ENCODE measurements around the gene TNFRSF18.

DNA sequence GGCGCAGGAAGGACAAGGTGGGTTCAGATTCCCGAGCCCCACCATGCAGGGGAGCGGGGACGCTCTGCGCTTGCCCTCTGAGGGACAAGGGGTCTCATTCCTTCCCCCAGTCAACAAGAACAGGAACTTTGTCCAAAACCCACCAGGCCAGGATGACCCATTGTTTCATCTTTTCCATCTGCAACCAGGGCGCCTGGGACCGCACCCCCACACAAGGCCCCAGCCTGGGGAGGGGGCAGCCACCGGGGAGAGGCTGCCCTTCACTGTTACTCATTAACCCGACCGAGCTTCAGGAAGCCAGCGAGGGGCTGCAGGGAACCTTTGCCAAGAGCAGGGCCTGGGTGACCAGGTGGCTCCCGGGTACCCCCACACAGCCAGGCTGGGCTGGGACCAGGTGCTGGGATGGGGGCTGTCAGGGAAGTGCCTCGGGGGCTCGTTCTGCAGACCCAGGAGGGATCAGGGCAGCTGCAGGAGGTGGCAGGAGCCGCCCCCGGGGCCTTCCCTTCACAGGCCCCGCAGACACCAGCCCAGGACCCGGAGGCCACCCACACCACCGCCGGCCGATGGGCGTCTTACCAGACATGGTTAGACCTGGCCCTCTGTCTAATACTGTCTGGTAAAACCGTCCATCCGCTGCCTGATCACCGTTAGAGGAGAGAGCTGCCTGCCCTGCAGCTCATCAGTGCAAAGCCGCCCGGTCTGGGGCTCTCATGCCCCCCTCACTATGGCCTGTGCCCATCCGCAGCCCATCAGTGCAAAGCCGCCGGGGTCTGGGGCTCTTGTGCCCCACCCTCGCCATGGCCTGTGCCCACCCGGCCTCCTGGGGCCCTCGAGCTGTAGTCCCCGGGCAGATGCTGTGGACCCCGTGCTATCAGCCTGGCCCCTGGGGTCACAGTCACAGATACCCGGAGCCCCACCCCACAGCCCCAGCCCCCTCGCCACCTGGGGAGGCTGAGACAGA, 37.7 kb downstream of the TNFRSF18 start:
- no peak for TF ChIP-seq POLR2A (IDR thresholded peaks at IDR 0.05)
- TF ChIP-seq, protein P1, sequence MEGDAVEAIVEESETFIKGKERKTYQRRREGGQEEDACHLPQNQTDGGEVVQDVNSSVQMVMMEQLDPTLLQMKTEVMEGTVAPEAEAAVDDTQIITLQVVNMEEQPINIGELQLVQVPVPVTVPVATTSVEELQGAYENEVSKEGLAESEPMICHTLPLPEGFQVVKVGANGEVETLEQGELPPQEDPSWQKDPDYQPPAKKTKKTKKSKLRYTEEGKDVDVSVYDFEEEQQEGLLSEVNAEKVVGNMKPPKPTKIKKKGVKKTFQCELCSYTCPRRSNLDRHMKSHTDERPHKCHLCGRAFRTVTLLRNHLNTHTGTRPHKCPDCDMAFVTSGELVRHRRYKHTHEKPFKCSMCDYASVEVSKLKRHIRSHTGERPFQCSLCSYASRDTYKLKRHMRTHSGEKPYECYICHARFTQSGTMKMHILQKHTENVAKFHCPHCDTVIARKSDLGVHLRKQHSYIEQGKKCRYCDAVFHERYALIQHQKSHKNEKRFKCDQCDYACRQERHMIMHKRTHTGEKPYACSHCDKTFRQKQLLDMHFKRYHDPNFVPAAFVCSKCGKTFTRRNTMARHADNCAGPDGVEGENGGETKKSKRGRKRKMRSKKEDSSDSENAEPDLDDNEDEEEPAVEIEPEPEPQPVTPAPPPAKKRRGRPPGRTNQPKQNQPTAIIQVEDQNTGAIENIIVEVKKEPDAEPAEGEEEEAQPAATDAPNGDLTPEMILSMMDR (IDR thresholded peaks at IDR 0.05), result no peak
